ENCODE data around the gene CACNA1H. TPM values are rescaled to one million over a fixed set of nuclear protein-coding genes. Genes with fewer than 3 reads are reported as not detected.

Gene CACNA1H
- total and polyA plus RNA-seq, 9 of the 15 experiments (the other 6 are each of a cell fraction or from before 2014, with no cell fraction given): 0.10 to 0.18 TPM; not detected in 7

DNA sequence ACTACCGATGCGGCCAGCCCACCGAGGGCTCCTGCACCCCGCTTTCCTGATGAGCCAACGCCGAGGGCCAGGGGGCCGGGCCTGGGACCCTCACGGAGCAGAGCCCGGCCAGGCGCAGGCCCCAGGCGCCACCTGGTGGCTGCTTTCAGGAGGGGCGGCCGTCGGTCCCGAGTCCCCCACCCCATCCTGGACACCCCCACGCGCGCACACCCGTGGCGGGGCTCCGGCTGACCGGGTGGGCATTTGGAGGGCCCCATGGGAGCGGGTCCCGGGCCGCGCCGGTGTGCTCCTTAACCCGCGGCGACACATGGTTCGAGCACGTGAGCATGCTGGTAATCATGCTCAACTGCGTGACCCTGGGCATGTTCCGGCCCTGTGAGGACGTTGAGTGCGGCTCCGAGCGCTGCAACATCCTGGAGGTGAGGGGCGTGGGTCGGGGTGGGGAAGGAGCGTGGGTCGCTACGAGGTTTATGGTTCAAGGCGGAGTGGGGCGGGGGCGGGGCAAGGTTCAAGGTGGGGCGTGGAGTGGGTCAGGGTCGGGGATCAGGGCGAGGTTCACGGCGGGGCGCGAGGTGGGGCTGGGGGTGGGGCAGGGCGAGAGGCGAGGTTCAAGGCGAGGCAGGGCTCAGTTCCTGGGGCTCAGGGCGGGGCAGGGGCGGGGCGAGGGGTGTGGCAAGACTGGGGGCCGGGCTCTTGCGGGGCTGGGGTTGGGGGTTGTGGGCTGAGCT lies 41.9 kb downstream of the CACNA1H start (continued):
- no peak for TF ChIP-seq GATAD2A (IDR thresholded peaks at IDR 0.05)
- TF ChIP-seq BHLHE40 (IDR thresholded peaks at IDR 0.05; ENCODE audit: low read length): peak; percentile 60; the same call in 1 of the 2 replicates
- peak; percentile 67 for TF ChIP-seq PCBP1 (IDR thresholded peaks at IDR 0.05; ENCODE audit: low read depth, low read length, poor library complexity, severe bottlenecking)
- TF ChIP-seq ZNF212 (CRISPR knock-in tag; IDR thresholded peaks at IDR 0.05): no peak
- no peak for TF ChIP-seq ZNF165 (CRISPR knock-in tag; IDR thresholded peaks at IDR 0.05; ENCODE audit: borderline replicate concordance)
- TF ChIP-seq SIN3A (IDR thresholded peaks at IDR 0.05; ENCODE audit: borderline replicate concordance in 2 of 2, control insufficient read depth in 1 of 2, low read depth in 2 of 2, low read length in 2 of 2): no peak
- TF ChIP-seq, protein P1, sequence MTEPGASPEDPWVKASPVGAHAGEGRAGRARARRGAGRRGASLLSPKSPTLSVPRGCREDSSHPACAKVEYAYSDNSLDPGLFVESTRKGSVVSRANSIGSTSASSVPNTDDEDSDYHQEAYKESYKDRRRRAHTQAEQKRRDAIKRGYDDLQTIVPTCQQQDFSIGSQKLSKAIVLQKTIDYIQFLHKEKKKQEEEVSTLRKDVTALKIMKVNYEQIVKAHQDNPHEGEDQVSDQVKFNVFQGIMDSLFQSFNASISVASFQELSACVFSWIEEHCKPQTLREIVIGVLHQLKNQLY (CRISPR knock-in tag; conservative IDR thresholded peaks at IDR 0.05): no peak
- TF ChIP-seq SREBF1 (IDR thresholded peaks at IDR 0.05; ENCODE audit: borderline replicate concordance, low read depth, low read length): no peak
- TF ChIP-seq KLF13 (tag; IDR thresholded peaks at IDR 0.05; ENCODE audit: borderline replicate concordance, low read depth): 0 out of 2 replicates have a peak, but pooled peaks have one; percentile 32
- TF ChIP-seq, protein P2, sequence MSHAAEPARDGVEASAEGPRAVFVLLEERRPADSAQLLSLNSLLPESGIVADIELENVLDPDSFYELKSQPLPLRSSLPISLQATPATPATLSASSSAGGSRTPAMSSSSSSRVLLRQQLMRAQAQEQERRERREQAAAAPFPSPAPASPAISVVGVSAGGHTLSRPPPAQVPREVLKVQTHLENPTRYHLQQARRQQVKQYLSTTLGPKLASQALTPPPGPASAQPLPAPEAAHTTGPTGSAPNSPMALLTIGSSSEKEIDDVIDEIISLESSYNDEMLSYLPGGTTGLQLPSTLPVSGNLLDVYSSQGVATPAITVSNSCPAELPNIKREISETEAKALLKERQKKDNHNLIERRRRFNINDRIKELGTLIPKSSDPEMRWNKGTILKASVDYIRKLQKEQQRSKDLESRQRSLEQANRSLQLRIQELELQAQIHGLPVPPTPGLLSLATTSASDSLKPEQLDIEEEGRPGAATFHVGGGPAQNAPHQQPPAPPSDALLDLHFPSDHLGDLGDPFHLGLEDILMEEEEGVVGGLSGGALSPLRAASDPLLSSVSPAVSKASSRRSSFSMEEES (CRISPR knock-in tag; IDR thresholded peaks at IDR 0.05): no peak
- TF ChIP-seq L3MBTL2 (IDR thresholded peaks at IDR 0.05): 0 out of 2 replicates have a peak, but pooled peaks have one; percentile 36
- no peak for TF ChIP-seq BRD9 (IDR thresholded peaks at IDR 0.05; ENCODE audit: low read depth, partially characterized antibody)

All from K562 (cell line).